Heart left ventricle (tissue), 16 donors: ENCODE data around the gene POGZ. TPM values are rescaled to one million over a fixed set of nuclear protein-coding genes. Genes with fewer than 3 reads are reported as not detected.

ENCODE experiments used
- ATAC-seq, 4 donors: fragments of 200-7000 bp; cut with Tn5 transposase; one replicate each; pipeline ENCODE4 v1.9.1; 2020 to 2022; ENCODE audit warnings: moderate library complexity in 4 of 4, mild to moderate bottlenecking in 3 of 4, moderate number of reproducible peaks in 1 of 4
- DNase-seq, 5 donors: peaks; one replicate each; pipeline ENCODE4 v3.0.0-alpha.2; 2020
- H3K27ac ChIP-seq, 12 donors: fragments of 200-600 bp; sonication (generic) in 4 of 12; one replicate each; pipeline versions ENCODE4 v1.5.0 to v1.8.0; 2016 to 2022; ENCODE audit warnings: mild to moderate bottlenecking in 2 of 12
- H3K27me3 ChIP-seq, 9 donors: fragments of 200-600 bp; sonication (generic) in 2 of 9; one replicate each; pipeline versions ENCODE4 v1.5.1 to v1.8.0; 2016 to 2022; ENCODE audit warnings: mild to moderate bottlenecking in 3 of 9
- H3K36me3 ChIP-seq, 9 donors: fragments of 200-600 bp; sonication (generic) in 2 of 9; one replicate each; pipeline versions ENCODE4 v1.5.0 to v1.8.0; 2018 to 2022; ENCODE audit warnings: mild to moderate bottlenecking in 2 of 9
- H3K4me1 ChIP-seq, 12 donors: fragments of 200-600 bp; sonication (generic) in 4 of 12; one replicate each; pipeline versions ENCODE4 v1.5.0 to v1.8.0; 2016 to 2022; ENCODE audit warnings: mild to moderate bottlenecking in 3 of 12
- H3K4me3 ChIP-seq, 12 donors: fragments of 200-600 bp; sonication (generic) in 4 of 12; one replicate each; pipeline versions ENCODE4 v1.5.0 to v1.8.0; 2017 to 2022; ENCODE audit warnings: mild to moderate bottlenecking in 9 of 12, moderate library complexity in 4 of 12
- H3K9me3 ChIP-seq, 12 donors: fragments of 200-600 bp; sonication (generic) in 4 of 12; one replicate each; pipeline versions ENCODE4 v1.5.0 to v1.8.0; 2016 to 2022; ENCODE audit warnings: mild to moderate bottlenecking in 1 of 12
- POLR2A ChIP-seq, 2 donors: fragments of 450-650 bp; IDR thresholded peaks; one replicate each; pipeline ENCODE4 v1.6.1; 2017; ENCODE audit warnings: antibody characterized with exemption in 2 of 2, mild to moderate bottlenecking in 2 of 2, moderate library complexity in 2 of 2
- WGBS, 4 donors: extraction: QIAGEN DNeasy Blood & Tissue Kit in 2 of 4; methylation state at CpG; one replicate each; pipeline versions ENCODE4 v1.1.5 to v1.1.7; 2013 to 2018; 5-methylcytosine and 5-hydroxymethylcytosine counted together
- intact Hi-C, 10 donors: fragments of 100-400 bp; cut with DNase I; formaldehyde crosslinking; loops; one replicate each; pipeline versions ENCODE4 v1.11.1 to v1.14.2; 2022
- polyA plus RNA-seq, 2 donors: library from polyadenylated mRNA; stranded (reverse); fragments of 200-250 nt; gene quantifications; one replicate each; pipeline ENCODE4 v1.2.3, GENCODE V29; 2013
- total RNA-seq, 9 donors: library from RNA; depleted of rRNA in 2 of 9; stranded (reverse); fragments of >200 nt in 2 of 9; fragmentation: NEBNext Ultra II Directional in 3 of 9; extraction: Animal tissue kit (Norgen Biotek cat#: 25700) in 3 of 9; gene quantifications; one replicate each; pipeline versions ENCODE4 v1.1.0 to v1.2.4, GENCODE V29; 2016 to 2023
- TF ChIP-seq, protein P1 (sequence below), 12 donors: fragments of 200-600 bp; sonication (generic) in 4 of 12; IDR thresholded peaks; one replicate each; pipeline versions ENCODE4 v1.5.0 to v1.8.0; 2018 to 2022; ENCODE audit warnings: antibody characterized with exemption in 12 of 12, mild to moderate bottlenecking in 5 of 12
- donor health status: ischemic (EF 13 %, LVEDD 7.1; RV severe dilation, severe dysfunction).
- donor health status: healthy with polysubstance abuse.
- donor health status: DM: no; HTN: yes; CAD: no.
- donor health status: DM: no; HTN: no; CAD: no.
- donor health status: ischemic (EF 25% LVEDD 6.9; RV normal size, moderate dysfunction).
- donor health status: ischemic (EF 25% LVEDD 5.7; RV mildly dilated, moderate dysfunction).
- donor health status: healthy.
- donor health status: DM: yes; HTN: yes; CAD: no.
- donor health status: ischemic (EF 35%, LVEDD 5.7; RV mildly dilated, moderate dysfunction).
- donor health status: nonischemic (EF 11% LVEDD 7.7; RV severe dilation, severe dysfunction).
- donor health status: DM: yes; HTN: yes; CAD: no.
- donor health status: PGD.
- donor health status: ischemic (EF 29% LVEDD 5.4; RV normal size, mild dysfunction).
- donor health status: nonischemic (EF 23%, LVEDD 6.1; RV moderate dilation, normal function).

Gene POGZ
- total and polyA plus RNA-seq, 11 donors: 11.4 to 64.3 (median 35.2) TPM

- WGBS, 4 donors: 87 to 93% (median 91%) methylated on average over 16 to 20 of the region's 20 CpGs
- Histone ChIP-seq H3K4me1 (peaks cover 4 to 58% (median 48%) of the 10 kb centered on the region in 12 donors), H3K9me3 (no peaks in the 10 kb centered on the region), H3K27ac (peak overlapping the region in 8 of 12 donors; percentile 12 to 89 (median 52)), H3K4me3 (no peak overlapping the region), H3K27me3 (no peaks in the 10 kb centered on the region), H3K36me3 (peaks cover 0 to 42% (median 29%) of the 10 kb centered on the region in 9 donors)
- intact Hi-C loops: loop anchor here in 1 of 10 donors (1.0 kb wide), 1 partner anchor 38 kb away; no protein-coding TSS in a partner anchor
- DNase-seq: peak in 2 of 5 donors; percentile 40 to 41
- ATAC-seq: peak in 1 of 4 donors; percentile 5
- TF ChIP-seq, protein P1, sequence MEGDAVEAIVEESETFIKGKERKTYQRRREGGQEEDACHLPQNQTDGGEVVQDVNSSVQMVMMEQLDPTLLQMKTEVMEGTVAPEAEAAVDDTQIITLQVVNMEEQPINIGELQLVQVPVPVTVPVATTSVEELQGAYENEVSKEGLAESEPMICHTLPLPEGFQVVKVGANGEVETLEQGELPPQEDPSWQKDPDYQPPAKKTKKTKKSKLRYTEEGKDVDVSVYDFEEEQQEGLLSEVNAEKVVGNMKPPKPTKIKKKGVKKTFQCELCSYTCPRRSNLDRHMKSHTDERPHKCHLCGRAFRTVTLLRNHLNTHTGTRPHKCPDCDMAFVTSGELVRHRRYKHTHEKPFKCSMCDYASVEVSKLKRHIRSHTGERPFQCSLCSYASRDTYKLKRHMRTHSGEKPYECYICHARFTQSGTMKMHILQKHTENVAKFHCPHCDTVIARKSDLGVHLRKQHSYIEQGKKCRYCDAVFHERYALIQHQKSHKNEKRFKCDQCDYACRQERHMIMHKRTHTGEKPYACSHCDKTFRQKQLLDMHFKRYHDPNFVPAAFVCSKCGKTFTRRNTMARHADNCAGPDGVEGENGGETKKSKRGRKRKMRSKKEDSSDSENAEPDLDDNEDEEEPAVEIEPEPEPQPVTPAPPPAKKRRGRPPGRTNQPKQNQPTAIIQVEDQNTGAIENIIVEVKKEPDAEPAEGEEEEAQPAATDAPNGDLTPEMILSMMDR (IDR thresholded peaks at IDR 0.05): no peak
- no peak for TF ChIP-seq POLR2A (IDR thresholded peaks at IDR 0.05)
These were observed 90.6 kb downstream of the POGZ start for GRCh38 chr1:151368393-151369301.

GRCh38 chr1:151367658-151368392 is 91.5 kb downstream of the POGZ start:
- 58 to 66% (median 62%) methylated on average over 7 to 8 of the region's 8 CpGs for WGBS, 4 donors

GRCh38 chr1:151364996-151365395 is 94.3 kb downstream of the POGZ start:
- DNase-seq (no peak), ATAC-seq (no peak)
- Histone ChIP-seq H3K4me3 (no peak overlapping the region), H3K9me3 (peaks cover 0 to 10% (median 2%) of the 10 kb centered on the region in 12 donors), H3K27me3 (no peaks in the 10 kb centered on the region), H3K27ac (no peak overlapping the region), H3K36me3 (peaks cover 0 to 55% (median 31%) of the 10 kb centered on the region in 9 donors), H3K4me1 (peaks cover 4 to 26% (median 21%) of the 10 kb centered on the region in 12 donors)
- 89 to 100% (median 92%) methylated on average over 3 to 4 of the region's 4 CpGs for WGBS, 4 donors
- intact Hi-C loops: no loop called here
- TF ChIP-seq, protein P1 (IDR thresholded peaks at IDR 0.05): no peak
- no peak for TF ChIP-seq POLR2A (IDR thresholded peaks at IDR 0.05)

More at GRCh38 chr1:151367658-151368392, 91.5 kb downstream of the POGZ start:
- TF ChIP-seq, protein P1 (IDR thresholded peaks at IDR 0.05): no peak
- no peak for TF ChIP-seq POLR2A (IDR thresholded peaks at IDR 0.05)
- ATAC-seq: peak in 3 of 4 donors; percentile 27 to 43 (median 39)
- H3K27ac ChIP-seq: peak overlapping the region in 9 of 12 donors; percentile 12 to 89 (median 59)
- no peaks in the 10 kb centered on the region for H3K27me3 ChIP-seq
- H3K36me3 ChIP-seq: peaks cover 0 to 49% (median 31%) of the 10 kb centered on the region in 9 donors
- H3K4me3 ChIP-seq: no peak overlapping the region
- H3K4me1 ChIP-seq: peaks cover 4 to 55% (median 47%) of the 10 kb centered on the region in 12 donors
- intact Hi-C loops: loop anchor here in 1 of 10 donors (1.0 kb wide), 1 partner anchor 38 kb away; no protein-coding TSS in a partner anchor
- peak in 3 of 5 donors; percentile 65 to 69 (median 68) for DNase-seq
- peaks cover 0 to 2% (median 0%) of the 10 kb centered on the region in 12 donors for H3K9me3 ChIP-seq
